Upper lobe of right lung (tissue), 1 donor: Measurements from ENCODE around the gene RAB11FIP4. TPM values are rescaled to one million over a fixed set of nuclear protein-coding genes. Genes with fewer than 3 reads are reported as not detected.

Source experiments
- ATAC-seq: fragments of 200-7000 bp; cut with Tn5 transposase; one replicate; pipeline ENCODE4 v1.9.1; 2020; ENCODE audit warnings: mild to moderate bottlenecking, moderate library complexity
- DNase-seq: peaks from one replicate; pipeline ENCODE4 v3.0.0-alpha.2; 2020
- H3K27ac ChIP-seq: fragments of 200-600 bp; one replicate; pipeline ENCODE4 v1.8.0; 2022
- H3K27me3 ChIP-seq: fragments of 200-600 bp; one replicate; pipeline ENCODE4 v1.8.0; 2022; ENCODE audit warnings: mild to moderate bottlenecking
- H3K36me3 ChIP-seq: fragments of 200-600 bp; one replicate; pipeline ENCODE4 v1.8.0; 2022
- H3K4me1 ChIP-seq: fragments of 200-600 bp; one replicate; pipeline ENCODE4 v1.8.0; 2022
- H3K4me3 ChIP-seq: fragments of 200-600 bp; one replicate; pipeline ENCODE4 v1.8.0; 2022; ENCODE audit warnings: mild to moderate bottlenecking
- H3K9me3 ChIP-seq: fragments of 200-600 bp; one replicate; pipeline ENCODE4 v1.8.0; 2022
- CTCF ChIP-seq: fragments of 200-600 bp; IDR thresholded peaks from one replicate; pipeline ENCODE4 v1.8.0; 2022; ENCODE audit warnings: antibody characterized with exemption
- intact Hi-C: fragments of 100-400 bp; cut with DNase I; formaldehyde crosslinking; loops from one replicate; pipeline ENCODE4 v1.11.0; 2022
- total RNA-seq: library from RNA; stranded (reverse); fragmentation: NEBNext Ultra II Directional; extraction: Animal tissue kit (Norgen Biotek cat#: 25700); gene quantifications from one replicate; pipeline ENCODE4 v1.2.1, GENCODE V29; 2021
- donor health status: DM: no; HTN: yes; CAD: no; lungs with severe emphysema.

Gene RAB11FIP4
- total RNA-seq, 1 donor from 2014 or later: 13.5 TPM

- intact Hi-C loops: loop anchor here (10.0 kb wide), 1 partner anchor 414 kb away; no protein-coding TSS in a partner anchor
- DNase-seq: no peak
Measured at GRCh38 chr17:31431098-31431851, 39.8 kb downstream of the RAB11FIP4 start.

GRCh38 chr17:31431852-31432658 is 40.6 kb downstream of the RAB11FIP4 start:
- DNase-seq (no peak), ATAC-seq (no peak)
- no peaks in the 10 kb centered on the region for H3K9me3 ChIP-seq
- H3K27me3 ChIP-seq: peaks cover 5% of the 10 kb centered on the region
- intact Hi-C loops: loop anchor here (10.0 kb wide), 1 partner anchor 413 kb away; no protein-coding TSS in a partner anchor
- no peaks in the 10 kb centered on the region for H3K4me1 ChIP-seq
- H3K36me3 ChIP-seq: no peaks in the 10 kb centered on the region
- no peak overlapping the region for H3K27ac ChIP-seq
- TF ChIP-seq CTCF: no peak
- no peak overlapping the region for H3K4me3 ChIP-seq

More at GRCh38 chr17:31431098-31431851, 39.8 kb downstream of the RAB11FIP4 start:
- H3K36me3 ChIP-seq: no peaks in the 10 kb centered on the region
- no peak for TF ChIP-seq CTCF
- ATAC-seq: no peak
- H3K4me3 ChIP-seq: no peak overlapping the region
- H3K27ac ChIP-seq: no peak overlapping the region
- H3K4me1 ChIP-seq: no peaks in the 10 kb centered on the region
- peaks cover 5% of the 10 kb centered on the region for H3K27me3 ChIP-seq
- H3K9me3 ChIP-seq: no peaks in the 10 kb centered on the region

GRCh38 chr17:31433091-31433790 is 41.8 kb downstream of the RAB11FIP4 start:
- peaks cover 5% of the 10 kb centered on the region for H3K27me3 ChIP-seq
- no peak overlapping the region for H3K27ac ChIP-seq
- no peaks in the 10 kb centered on the region for H3K36me3 ChIP-seq
- intact Hi-C loops: loop anchor here (10.0 kb wide), 1 partner anchor 412 kb away; no protein-coding TSS in a partner anchor
- no peak overlapping the region for H3K4me3 ChIP-seq
- TF ChIP-seq CTCF: no peak
- H3K9me3 ChIP-seq: no peaks in the 10 kb centered on the region
- ATAC-seq (no peak), DNase-seq (no peak)
- H3K4me1 ChIP-seq: peaks cover 4% of the 10 kb centered on the region

GRCh38 chr17:31433811-31434726 is 42.6 kb downstream of the RAB11FIP4 start:
- H3K27me3 ChIP-seq: peaks cover 5% of the 10 kb centered on the region
- H3K36me3 ChIP-seq: no peaks in the 10 kb centered on the region
- no peak for TF ChIP-seq CTCF
- intact Hi-C loops: loop anchor here (10.0 kb wide), 1 partner anchor 411 kb away; no protein-coding TSS in a partner anchor
- H3K9me3 ChIP-seq: no peaks in the 10 kb centered on the region
- peaks cover 4% of the 10 kb centered on the region for H3K4me1 ChIP-seq
- DNase-seq (no peak), ATAC-seq (no peak)
- H3K27ac ChIP-seq: no peak overlapping the region
- no peak overlapping the region for H3K4me3 ChIP-seq

- Histone ChIP-seq H3K9me3 (no peaks in the 10 kb centered on the region), H3K4me1 (peaks cover 4% of the 10 kb centered on the region), H3K4me3 (no peak overlapping the region), H3K27ac (no peak overlapping the region), H3K36me3 (no peaks in the 10 kb centered on the region), H3K27me3 (peaks cover 5% of the 10 kb centered on the region)
- intact Hi-C loops: loop anchor here (5.0 to 10.0 kb wide), 2 partner anchors 93 to 410 kb away; no protein-coding TSS in a partner anchor
- no peak for TF ChIP-seq CTCF
- ATAC-seq (no peak), DNase-seq (no peak)
Measured at GRCh38 chr17:31434727-31435050, 43.2 kb downstream of the RAB11FIP4 start.
